Measurements from ENCODE around the gene TFCP2L1. TPM values are rescaled to one million over a fixed set of nuclear protein-coding genes. Genes with fewer than 3 reads are reported as not detected.
"Not testable (repeated sequence)": the region's sequence is repeated elsewhere in the genome, so short reads cannot be mapped to it uniquely, and the experiment has no call there.

Gene TFCP2L1
- total and polyA plus RNA-seq, 2 donors (not counting 1 experiment from before 2014, with no cell fraction given), result not detected

DNA sequence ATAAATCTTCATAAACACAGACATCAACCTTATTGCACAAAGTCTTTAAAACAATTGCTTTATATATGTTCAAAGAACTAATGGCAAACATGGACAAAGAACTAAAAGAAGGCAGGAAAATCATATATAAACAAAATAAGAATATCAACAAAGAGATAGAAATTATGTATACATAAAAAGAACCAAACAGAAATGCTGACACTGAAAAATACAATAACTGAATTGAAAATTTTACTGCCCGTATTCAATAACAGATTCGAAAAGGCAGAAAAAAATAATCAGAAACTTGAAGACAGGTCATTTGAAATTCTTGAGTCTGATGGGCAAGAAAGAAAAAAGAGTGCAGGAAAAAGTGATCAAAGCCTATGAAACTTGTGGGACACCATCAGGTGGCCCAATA lies 22.0 kb upstream of the TFCP2L1 start:
- Histone ChIP-seq H3K27me3 (ENCODE audit: control insufficient read depth, insufficient read depth, low read length) (peaks cover 7% of the 10 kb centered on the region), H2AFZ (ENCODE audit: low read length) (no peak overlapping the region), H3K4me2 (ENCODE audit: extremely low read depth, insufficient read depth, low read length) (no peak overlapping the region), H4K20me1 (ENCODE audit: control insufficient read depth, extremely low read depth, insufficient read depth, low read length) (no peaks in the 10 kb centered on the region), H3K9ac (ENCODE audit: insufficient read depth, low read length) (no peak overlapping the region), H3K27ac (ENCODE audit: insufficient read depth, low read length) (no peak overlapping the region), H3K79me2 (ENCODE audit: control insufficient read depth, insufficient read depth, low read length) (no peaks in the 10 kb centered on the region), H3K9me3 (ENCODE audit: control insufficient read depth, insufficient read depth, low read depth, low read length) (no peaks in the 10 kb centered on the region), H3K36me3 (ENCODE audit: control insufficient read depth, insufficient read depth, low read length) (no peaks in the 10 kb centered on the region), H3K4me1 (ENCODE audit: control insufficient read depth, extremely low read depth, insufficient read depth, low read length) (no peaks in the 10 kb centered on the region), H3K4me3 (replicated peaks in 1 of 4; ENCODE audit: control extremely low read depth in 1 of 4, insufficient read depth in 1 of 4, low read depth in 3 of 4, low read length in 4 of 4) (no peak overlapping the region)
- TF ChIP-seq EZH2 (IDR thresholded peaks at IDR 0.05; ENCODE audit: low read length, missing control alignments), result no peak
- TF ChIP-seq, protein P1, sequence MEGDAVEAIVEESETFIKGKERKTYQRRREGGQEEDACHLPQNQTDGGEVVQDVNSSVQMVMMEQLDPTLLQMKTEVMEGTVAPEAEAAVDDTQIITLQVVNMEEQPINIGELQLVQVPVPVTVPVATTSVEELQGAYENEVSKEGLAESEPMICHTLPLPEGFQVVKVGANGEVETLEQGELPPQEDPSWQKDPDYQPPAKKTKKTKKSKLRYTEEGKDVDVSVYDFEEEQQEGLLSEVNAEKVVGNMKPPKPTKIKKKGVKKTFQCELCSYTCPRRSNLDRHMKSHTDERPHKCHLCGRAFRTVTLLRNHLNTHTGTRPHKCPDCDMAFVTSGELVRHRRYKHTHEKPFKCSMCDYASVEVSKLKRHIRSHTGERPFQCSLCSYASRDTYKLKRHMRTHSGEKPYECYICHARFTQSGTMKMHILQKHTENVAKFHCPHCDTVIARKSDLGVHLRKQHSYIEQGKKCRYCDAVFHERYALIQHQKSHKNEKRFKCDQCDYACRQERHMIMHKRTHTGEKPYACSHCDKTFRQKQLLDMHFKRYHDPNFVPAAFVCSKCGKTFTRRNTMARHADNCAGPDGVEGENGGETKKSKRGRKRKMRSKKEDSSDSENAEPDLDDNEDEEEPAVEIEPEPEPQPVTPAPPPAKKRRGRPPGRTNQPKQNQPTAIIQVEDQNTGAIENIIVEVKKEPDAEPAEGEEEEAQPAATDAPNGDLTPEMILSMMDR (conservative IDR thresholded peaks at IDR 0.05 in 1 of 2, IDR thresholded peaks at IDR 0.05 in 1 of 2; ENCODE audit: low read depth in 1 of 2, low read length in 2 of 2), result no peak
- DNase-seq (ENCODE audit: low read depth in 2 of 2), result no peak

DNA sequence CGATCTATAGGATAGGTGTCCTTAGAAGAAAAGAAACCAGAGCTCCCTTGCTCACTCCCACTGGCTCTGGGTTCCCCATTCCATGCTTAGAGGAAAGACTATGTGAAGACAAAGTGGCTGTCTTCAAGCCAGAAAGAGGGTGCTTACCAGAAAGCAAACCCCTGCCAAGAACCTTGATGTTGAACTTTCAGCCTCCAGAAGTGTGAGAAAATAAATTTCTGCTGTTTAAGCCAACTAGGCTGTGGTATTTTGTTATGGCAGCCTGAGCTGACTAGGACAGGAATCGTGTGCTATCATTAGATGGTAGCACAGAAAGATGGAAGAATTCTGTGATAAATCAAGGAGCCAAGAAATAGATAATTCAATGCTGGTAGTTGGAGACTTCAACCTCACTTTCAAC lies 19.9 kb upstream of the TFCP2L1 start:
- no peaks in the 10 kb centered on the region for H3K79me2 ChIP-seq (ENCODE audit: control insufficient read depth, insufficient read depth, low read length)
- peaks cover 7% of the 10 kb centered on the region for H3K27me3 ChIP-seq (ENCODE audit: control insufficient read depth, insufficient read depth, low read length)
- H3K4me1 ChIP-seq (ENCODE audit: control insufficient read depth, extremely low read depth, insufficient read depth, low read length), result no peaks in the 10 kb centered on the region
- H4K20me1 ChIP-seq (ENCODE audit: control insufficient read depth, extremely low read depth, insufficient read depth, low read length), result no peaks in the 10 kb centered on the region
- H3K9me3 ChIP-seq (ENCODE audit: control insufficient read depth, insufficient read depth, low read depth, low read length), result no peaks in the 10 kb centered on the region
- H3K36me3 ChIP-seq (ENCODE audit: control insufficient read depth, insufficient read depth, low read length), result no peaks in the 10 kb centered on the region
- H3K27ac ChIP-seq (ENCODE audit: insufficient read depth, low read length), result no peak overlapping the region
- H3K4me3 ChIP-seq (replicated peaks in 1 of 4; ENCODE audit: control extremely low read depth in 1 of 4, insufficient read depth in 1 of 4, low read depth in 3 of 4, low read length in 4 of 4), result no peak overlapping the region
- TF ChIP-seq EZH2 (IDR thresholded peaks at IDR 0.05; ENCODE audit: low read length, missing control alignments), result no peak
- TF ChIP-seq, protein P1 (conservative IDR thresholded peaks at IDR 0.05 in 1 of 2, IDR thresholded peaks at IDR 0.05 in 1 of 2; ENCODE audit: low read depth in 1 of 2, low read length in 2 of 2), result no peak
- H3K4me2 ChIP-seq (ENCODE audit: extremely low read depth, insufficient read depth, low read length), result no peak overlapping the region
- no peak for DNase-seq (ENCODE audit: low read depth in 2 of 2)
- H3K9ac ChIP-seq (ENCODE audit: insufficient read depth, low read length), result no peak overlapping the region
- H2AFZ ChIP-seq (ENCODE audit: low read length), result no peak overlapping the region

DNA sequence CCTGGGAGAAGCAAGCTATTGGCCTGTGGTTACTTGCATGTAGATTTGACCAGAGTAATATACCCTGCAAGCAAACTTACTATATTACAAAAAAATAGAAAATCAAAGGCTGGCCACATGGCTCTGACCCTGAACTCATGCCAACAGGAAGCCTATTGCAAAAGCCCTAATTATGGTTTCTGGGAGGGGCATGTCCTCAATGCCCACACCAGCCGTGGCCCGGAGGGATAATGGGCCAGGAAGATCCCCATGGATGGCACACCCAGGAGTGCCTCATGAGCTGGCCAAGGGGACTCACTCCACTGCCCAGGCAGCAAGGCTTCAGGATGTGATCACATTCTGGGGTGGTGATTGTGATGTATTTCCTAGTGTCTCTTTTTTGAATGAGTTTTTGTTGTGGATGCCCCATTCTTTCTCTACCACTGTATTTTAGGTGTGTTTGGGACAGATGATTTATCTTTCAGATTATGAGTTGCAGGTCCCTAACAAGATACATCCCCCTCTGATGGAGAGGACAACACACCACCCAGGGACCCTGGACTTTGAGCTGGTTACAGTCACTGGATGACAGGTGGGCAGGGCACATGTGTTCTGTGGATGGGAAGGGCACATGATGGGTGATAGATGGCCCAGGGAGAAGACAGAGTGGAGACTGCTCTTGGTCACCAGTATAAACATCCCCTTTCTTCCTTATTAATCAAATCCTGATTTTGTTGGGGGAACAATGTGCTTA lies 18.7 kb upstream of the TFCP2L1 start:
- Histone ChIP-seq H3K27me3 (ENCODE audit: control insufficient read depth, insufficient read depth, low read length) (peaks cover 7% of the 10 kb centered on the region), H3K9ac (ENCODE audit: insufficient read depth, low read length) (no peak overlapping the region), H4K20me1 (ENCODE audit: control insufficient read depth, extremely low read depth, insufficient read depth, low read length) (no peaks in the 10 kb centered on the region), H3K4me2 (ENCODE audit: extremely low read depth, insufficient read depth, low read length) (no peak overlapping the region), H3K27ac (ENCODE audit: insufficient read depth, low read length) (no peak overlapping the region), H3K9me3 (ENCODE audit: control insufficient read depth, insufficient read depth, low read depth, low read length) (no peaks in the 10 kb centered on the region), H3K4me3 (replicated peaks in 1 of 4; ENCODE audit: control extremely low read depth in 1 of 4, insufficient read depth in 1 of 4, low read depth in 3 of 4, low read length in 4 of 4) (no peak overlapping the region), H3K36me3 (ENCODE audit: control insufficient read depth, insufficient read depth, low read length) (no peaks in the 10 kb centered on the region), H2AFZ (ENCODE audit: low read length) (no peak overlapping the region), H3K4me1 (ENCODE audit: control insufficient read depth, extremely low read depth, insufficient read depth, low read length) (no peaks in the 10 kb centered on the region), H3K79me2 (ENCODE audit: control insufficient read depth, insufficient read depth, low read length) (no peaks in the 10 kb centered on the region)
- TF ChIP-seq, protein P1 (conservative IDR thresholded peaks at IDR 0.05 in 1 of 2, IDR thresholded peaks at IDR 0.05 in 1 of 2; ENCODE audit: low read depth in 1 of 2, low read length in 2 of 2), result no peak
- no peak for TF ChIP-seq EZH2 (IDR thresholded peaks at IDR 0.05; ENCODE audit: low read length, missing control alignments)
- no peak for DNase-seq (ENCODE audit: low read depth in 2 of 2)

DNA sequence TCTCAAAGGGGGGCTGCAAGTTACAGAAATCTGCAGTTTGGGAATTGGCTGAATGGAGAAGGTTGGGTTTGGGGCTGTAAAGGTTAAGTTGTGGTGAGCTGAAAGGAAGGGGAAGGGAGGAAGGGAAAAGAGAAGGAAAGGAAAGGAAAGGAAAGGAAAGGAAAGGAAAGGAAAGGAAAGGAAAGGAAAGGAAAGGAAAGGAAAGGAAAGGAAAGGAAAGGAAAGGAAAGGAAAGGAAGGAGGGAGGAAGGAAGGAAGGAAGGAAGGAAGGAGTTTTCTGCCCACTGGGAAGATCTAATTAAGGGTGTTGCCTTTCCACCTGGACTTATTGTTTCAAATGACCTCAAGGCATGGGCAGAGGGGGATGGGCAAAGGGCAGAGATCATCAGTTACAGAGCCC lies 16.2 kb upstream of the TFCP2L1 start:
- H3K79me2 ChIP-seq (ENCODE audit: control insufficient read depth, insufficient read depth, low read length); H2AFZ ChIP-seq (ENCODE audit: low read length); DNase-seq (ENCODE audit: low read depth in 2 of 2); H3K4me3 ChIP-seq (replicated peaks in 1 of 4; ENCODE audit: control extremely low read depth in 1 of 4, insufficient read depth in 1 of 4, low read depth in 3 of 4, low read length in 4 of 4); H3K27me3 ChIP-seq (ENCODE audit: control insufficient read depth, insufficient read depth, low read length); H3K36me3 ChIP-seq (ENCODE audit: control insufficient read depth, insufficient read depth, low read length); H3K4me2 ChIP-seq (ENCODE audit: extremely low read depth, insufficient read depth, low read length); H3K9ac ChIP-seq (ENCODE audit: insufficient read depth, low read length); H4K20me1 ChIP-seq (ENCODE audit: control insufficient read depth, extremely low read depth, insufficient read depth, low read length); H3K27ac ChIP-seq (ENCODE audit: insufficient read depth, low read length); H3K9me3 ChIP-seq (ENCODE audit: control insufficient read depth, insufficient read depth, low read depth, low read length); H3K4me1 ChIP-seq (ENCODE audit: control insufficient read depth, extremely low read depth, insufficient read depth, low read length): not testable (repeated sequence)

All from fibroblast of lung (primary cell).